GM20000 (cell line): ENCODE measurements around the gene AFDN.

Source experiments
- DNase-seq: peaks from one replicate; pipeline ENCODE4 v3.0.0; 2012; ENCODE audit warnings: low spot score
- TF ChIP-seq, protein P1 (sequence below): IDR thresholded peaks from 2 replicates; pipeline ENCODE4 v1.5.1; 2012; ENCODE audit warnings: mild to moderate bottlenecking, control low read depth; ENCODE audit errors: extremely low read depth, missing control alignments

The AFDN gene

DNA sequence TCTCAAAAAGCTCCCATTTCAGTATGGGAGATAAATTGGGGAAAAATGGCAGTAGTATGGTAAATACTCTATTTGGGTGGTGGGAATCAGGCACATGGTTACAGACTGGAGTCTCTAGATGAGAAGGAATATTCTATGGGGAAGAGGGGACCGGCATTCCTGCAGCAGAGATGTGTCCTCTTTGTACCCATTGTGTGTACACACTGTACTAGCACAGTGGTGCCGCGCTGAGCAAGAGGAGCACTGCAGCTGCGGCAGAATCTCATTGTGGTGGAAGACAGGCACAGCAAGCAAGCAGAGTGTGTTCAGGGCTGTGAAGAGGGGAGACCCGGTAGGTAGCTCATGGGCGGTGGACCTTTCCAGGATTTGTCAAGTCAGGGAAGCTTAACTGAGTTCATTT, 13.0 kb downstream of the AFDN start:
- no peak for DNase-seq
- TF ChIP-seq, protein P1, sequence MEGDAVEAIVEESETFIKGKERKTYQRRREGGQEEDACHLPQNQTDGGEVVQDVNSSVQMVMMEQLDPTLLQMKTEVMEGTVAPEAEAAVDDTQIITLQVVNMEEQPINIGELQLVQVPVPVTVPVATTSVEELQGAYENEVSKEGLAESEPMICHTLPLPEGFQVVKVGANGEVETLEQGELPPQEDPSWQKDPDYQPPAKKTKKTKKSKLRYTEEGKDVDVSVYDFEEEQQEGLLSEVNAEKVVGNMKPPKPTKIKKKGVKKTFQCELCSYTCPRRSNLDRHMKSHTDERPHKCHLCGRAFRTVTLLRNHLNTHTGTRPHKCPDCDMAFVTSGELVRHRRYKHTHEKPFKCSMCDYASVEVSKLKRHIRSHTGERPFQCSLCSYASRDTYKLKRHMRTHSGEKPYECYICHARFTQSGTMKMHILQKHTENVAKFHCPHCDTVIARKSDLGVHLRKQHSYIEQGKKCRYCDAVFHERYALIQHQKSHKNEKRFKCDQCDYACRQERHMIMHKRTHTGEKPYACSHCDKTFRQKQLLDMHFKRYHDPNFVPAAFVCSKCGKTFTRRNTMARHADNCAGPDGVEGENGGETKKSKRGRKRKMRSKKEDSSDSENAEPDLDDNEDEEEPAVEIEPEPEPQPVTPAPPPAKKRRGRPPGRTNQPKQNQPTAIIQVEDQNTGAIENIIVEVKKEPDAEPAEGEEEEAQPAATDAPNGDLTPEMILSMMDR, result no peak

DNA sequence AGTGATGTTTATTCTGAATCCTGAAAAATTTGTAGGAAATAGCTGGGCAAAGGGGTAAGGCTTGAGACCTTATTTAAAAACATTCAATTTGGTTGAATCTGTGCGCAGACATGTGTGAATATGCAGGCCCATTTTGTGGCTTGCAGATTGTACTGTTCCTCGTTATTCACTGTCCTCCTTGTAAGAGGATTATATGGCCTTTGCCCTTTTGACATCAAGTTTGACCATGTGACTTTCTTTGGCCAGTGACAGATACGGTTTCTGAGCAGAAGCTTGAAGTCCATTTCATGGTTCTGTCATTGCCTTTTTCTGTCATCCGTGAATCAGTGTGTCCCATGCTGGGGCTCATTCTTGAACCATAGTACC, 13.4 kb downstream of the AFDN start:
- DNase-seq, result no peak
- TF ChIP-seq, protein P1, result no peak

DNA sequence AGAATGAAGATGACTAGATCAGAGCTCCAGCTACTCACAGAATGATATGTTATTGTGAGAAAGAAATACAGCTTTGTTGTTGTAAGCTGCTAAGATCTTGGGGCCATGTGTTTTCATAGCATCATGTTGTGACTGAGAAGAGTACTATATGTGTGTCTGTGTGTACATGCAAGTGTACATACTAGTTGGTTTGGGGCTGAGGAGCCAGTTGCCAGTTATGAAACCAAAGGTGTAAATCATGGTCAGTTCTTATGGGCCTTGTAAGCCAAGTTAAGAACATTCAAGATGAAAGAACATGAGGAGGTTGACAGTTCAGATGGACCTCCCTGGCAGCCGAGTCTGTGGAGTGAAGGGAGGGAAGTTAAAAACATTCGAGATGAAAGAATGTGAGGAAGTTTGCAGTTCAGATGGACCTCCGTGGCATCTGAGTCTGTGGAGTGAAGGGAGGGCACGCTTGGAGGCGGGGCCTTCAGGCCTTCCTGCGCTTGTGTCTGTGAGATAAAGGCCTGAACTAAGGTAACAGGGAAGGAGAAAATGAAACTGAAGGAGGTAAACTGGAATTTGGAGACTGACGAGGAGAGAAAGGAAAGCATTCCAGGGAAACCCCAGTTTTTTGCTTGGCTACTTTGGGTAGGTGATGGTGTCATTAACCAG, 13.9 kb downstream of the AFDN start:
- TF ChIP-seq, protein P1, result no peak
- DNase-seq, result no peak

DNA sequence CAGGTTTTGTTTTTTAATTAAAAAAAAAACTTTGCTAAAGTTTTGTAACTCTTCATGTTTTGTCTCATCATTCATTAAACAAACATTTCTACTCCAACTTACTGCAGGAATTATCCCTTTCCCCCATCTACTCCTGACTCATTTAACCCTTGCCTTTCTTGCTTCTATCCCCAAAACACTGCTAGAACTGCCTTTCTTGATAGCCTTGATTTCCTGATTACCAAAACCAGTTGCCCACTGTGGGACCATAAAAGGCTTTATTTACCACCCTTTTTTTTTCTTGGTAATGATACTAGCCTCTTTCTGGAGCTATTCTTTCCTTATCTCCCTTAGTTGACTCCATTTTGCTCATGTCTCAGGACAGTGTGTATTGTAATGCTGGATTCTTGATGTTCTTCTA, 15.3 kb downstream of the AFDN start:
- DNase-seq, result no peak
- TF ChIP-seq, protein P1, result no peak

DNA sequence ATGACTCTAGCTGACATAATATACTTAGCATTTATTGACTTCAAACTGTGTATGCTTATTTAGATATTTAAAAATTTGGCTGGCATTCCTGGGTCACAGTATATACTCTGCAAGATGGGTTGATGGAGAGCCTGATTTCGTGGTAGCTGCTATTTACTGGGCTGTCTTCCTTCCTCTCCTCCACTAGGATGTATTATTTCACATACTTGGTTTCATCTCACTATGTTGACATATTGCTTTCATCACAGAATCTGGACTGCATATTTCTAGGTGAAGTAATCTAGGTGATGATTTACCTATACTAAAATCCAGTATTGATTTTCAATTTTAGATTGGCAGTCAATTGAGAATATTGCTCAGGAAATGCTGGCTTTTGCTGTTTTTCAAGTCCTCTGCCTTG, 15.7 kb downstream of the AFDN start:
- no peak for DNase-seq
- TF ChIP-seq, protein P1, result no peak

DNA sequence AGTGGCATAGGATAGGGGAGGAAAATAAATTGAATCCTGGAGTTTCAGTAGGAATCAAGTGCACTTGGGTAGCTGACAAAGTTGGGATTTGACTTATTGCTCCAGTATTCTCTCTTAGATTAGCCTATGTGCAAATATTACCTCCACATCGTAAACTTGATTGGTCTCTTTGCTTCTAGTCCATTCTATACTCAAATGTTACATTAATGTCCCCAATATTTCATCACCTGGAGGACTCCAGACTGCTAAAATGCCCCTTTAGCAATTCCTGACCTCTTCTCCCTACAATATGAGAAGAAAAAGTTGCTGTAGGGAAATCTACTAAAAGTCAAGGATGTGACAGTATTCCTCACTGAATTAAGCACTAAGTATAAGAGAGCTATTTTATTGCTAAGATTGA, 16.3 kb downstream of the AFDN start:
- TF ChIP-seq, protein P1, result no peak
- DNase-seq, result no peak

DNA sequence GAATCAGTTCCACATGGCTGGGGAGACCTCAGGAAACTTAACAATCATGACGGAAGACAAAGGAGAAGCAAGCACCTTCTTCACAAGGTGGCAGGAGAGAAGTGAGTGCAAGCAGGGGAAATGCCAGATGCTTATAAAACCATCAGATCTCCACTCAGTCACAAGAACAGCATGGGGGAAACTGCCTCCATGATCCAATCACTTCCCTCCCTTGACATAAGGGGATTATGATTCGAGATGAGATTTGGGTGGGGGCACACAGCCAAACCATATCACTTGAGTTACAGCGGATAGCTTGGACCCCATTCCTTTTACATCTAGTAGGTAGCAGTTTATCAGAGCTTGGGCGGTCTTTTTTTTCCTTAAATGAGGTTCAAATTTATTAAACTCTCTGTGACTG, 19.1 kb downstream of the AFDN start:
- TF ChIP-seq, protein P1, result no peak

More for the DNA sequence above, 19.1 kb downstream of the AFDN start:
- no peak for DNase-seq
